Measurements from ENCODE around the gene HRCT1.

GRCh38 chr9:35932735-35933134, 26.7 kb downstream of the HRCT1 start:
- TF ChIP-seq CTCF (IDR thresholded peaks at IDR 0.05; ENCODE audit: borderline replicate concordance, extremely low read depth, low read length, poor library complexity, severe bottlenecking) (no peak), EZH2 (IDR thresholded peaks at IDR 0.05; ENCODE audit: borderline replicate concordance, low read depth, low read length, severe bottlenecking) (no peak)
